HS-27A (cell line): ENCODE data around the gene OR1I1.

ENCODE experiments used
- DNase-seq: peaks from one replicate; pipeline ENCODE4 v3.0.0-alpha.2; 2012; ENCODE audit warnings: low read depth, missing footprints

Gene OR1I1

GRCh38 chr19:15099017-15099582, 17.1 kb downstream of the OR1I1 start:
- DNase-seq, result no peak

DNA sequence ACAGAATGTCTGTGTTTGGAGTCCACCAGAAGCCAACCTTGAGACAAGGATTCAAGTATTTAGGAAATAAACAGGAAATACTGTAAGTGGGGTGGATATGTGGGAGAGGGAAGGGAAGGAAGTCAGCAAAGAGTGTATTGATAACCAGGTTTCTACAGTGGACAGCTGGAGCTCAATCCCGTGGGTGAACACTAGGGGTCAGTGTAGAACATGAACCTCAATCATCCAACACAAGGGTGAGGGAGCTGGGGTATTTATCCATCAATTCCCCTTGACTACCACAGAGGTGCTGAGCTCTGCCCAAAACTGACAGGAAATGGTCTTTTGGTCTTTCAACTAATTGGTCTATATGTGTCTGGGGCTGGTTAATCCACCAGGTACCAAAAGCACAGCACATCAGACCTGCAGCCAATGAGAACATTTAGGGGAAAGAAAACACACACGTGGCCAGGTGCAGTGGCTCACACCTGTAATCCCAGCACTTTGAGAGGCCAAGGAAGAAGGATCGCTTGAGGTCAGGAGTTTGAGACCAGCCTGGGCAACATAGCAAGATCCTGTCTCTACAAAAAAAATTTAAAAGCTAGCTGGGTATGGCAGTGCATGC, 19.6 kb downstream of the OR1I1 start:
- no peak for DNase-seq

DNA sequence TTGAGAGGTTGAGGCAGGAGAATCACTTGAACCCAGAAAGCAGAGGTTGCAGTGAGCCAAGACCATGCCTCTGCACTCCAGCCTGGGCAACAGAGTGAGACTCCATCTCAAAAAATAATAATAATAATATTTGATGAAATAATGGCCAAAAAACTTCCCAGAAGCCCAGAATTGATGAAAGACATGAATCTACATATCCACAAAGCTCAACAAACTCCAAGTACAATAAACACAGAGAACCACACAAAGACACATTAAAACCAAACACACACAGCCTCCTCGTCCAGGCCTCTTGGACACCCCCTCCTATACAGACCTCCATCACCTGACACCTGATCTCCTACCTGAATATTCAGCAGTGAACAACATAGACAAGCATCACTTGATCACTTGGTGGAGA, 22.0 kb downstream of the OR1I1 start:
- DNase-seq, result no peak

DNA sequence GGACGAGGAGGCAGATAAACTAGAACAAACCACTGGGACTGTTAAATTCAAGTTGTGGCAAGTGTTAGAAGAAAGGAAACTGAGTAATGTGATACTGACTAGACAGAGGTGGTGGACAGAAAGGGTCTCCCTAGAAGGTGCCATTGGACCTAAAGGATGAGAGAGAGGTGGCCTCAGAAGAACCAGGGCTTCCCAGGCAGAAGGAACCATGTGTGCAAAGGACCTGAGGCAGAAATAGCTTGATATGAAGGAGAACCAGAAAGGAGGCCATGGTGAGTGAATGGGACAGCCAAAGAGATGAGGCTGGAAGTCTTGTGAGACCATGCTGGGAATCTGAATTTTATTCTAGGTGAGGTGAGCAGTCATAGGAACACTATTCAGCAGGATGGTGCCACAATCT, 22.4 kb downstream of the OR1I1 start:
- no peak for DNase-seq

- no peak for DNase-seq
Measured at GRCh38 chr19:15105044-15105443, 23.0 kb downstream of the OR1I1 start.

DNA sequence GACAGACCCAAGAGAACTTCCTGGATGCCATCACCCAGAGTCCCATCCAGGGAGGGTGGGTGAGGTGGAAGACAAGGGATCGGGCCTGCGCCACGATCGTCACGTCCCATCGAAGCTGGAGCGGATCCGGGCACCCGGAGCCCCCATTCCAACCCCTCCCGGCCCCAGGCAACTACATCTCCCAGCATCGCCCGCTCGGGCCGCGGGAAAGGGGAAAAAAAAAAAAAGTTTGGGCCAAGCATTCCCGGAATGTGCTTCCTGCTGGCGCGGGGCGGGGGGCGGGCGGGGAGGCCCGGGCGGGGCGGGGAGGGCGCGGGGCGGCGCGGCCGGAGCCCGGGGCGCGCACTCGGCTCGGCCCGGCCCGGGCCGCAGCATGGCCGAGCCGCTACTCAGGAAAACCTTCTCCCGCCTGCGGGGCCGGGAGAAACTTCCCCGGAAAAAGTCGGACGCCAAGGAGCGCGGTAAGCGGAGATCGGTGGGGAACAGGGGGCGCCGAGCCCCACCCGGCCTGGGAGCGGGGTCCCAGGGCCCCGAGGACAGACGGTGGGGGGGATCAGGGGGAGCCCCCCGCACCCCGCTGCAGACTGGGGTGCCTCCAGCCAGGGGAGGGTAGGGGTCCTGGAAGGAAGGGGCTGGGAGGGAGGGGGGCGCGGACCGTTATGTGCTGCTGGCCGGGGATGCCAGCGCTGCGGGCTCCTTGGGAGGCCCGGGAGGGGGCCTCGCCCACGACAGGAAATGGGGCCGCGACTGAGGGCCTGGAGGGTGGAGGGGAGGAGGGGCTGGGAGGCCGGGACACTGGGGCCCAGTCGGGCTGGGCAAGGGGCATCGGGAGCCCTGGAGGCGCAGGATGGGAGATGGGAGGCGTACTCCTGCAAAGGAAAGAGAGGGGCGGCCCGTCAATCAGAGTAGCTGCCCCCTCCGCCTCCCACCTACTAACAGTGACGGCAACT, 25.3 kb downstream of the OR1I1 start, which contains the start of gene SYDE1:
Gene SYDE1 (plus strand): TSS at position 341 of the 950 bp plus-strand sequence. CDS start 33 bp downstream, at position 374.
- DNase-seq, result no peak

- DNase-seq, result no peak
Measured at GRCh38 chr19:15108145-15108844, 26.3 kb downstream of the OR1I1 start.

DNA sequence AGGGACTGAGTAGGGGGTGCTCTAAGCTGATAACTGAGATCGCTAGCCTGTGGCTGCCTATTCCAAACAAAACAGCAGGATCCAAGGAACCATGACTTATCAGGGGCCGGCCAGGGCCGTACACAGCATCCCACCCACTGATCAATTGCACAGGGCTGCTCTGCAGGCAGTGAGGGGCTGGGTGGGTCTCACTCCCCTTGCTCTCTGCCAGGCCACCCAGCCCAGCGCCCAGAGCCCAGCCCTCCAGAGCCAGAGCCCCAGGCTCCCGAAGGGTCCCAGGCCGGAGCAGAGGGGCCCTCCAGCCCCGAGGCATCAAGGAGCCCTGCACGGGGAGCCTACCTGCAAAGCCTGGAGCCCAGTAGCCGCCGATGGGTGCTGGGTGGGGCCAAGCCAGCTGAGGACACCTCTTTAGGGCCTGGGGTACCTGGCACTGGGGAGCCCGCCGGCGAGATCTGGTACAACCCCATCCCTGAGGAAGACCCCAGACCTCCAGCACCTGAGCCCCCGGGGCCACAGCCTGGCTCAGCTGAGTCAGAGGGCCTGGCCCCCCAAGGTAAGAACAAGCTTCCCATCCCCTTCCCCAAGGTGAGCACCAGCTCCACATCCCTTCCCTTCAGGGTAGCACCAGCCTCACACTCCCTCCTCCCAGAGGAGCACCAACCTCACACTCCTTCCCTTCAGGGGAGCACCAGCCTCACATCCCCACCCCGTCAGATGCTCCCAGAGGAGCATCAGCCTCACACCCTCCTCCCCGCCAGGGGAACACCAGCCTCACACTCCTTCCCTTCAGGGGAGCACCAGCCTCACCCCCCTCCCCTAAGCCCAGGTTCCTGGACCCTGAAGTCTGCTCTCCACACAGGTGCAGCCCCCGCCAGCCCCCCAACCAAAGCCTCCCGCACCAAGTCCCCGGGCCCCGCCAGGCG, 27.1 kb downstream of the OR1I1 start:
- DNase-seq, result no peak

GRCh38 chr19:15109768-15110417, 27.9 kb downstream of the OR1I1 start:
- no peak for DNase-seq

DNA sequence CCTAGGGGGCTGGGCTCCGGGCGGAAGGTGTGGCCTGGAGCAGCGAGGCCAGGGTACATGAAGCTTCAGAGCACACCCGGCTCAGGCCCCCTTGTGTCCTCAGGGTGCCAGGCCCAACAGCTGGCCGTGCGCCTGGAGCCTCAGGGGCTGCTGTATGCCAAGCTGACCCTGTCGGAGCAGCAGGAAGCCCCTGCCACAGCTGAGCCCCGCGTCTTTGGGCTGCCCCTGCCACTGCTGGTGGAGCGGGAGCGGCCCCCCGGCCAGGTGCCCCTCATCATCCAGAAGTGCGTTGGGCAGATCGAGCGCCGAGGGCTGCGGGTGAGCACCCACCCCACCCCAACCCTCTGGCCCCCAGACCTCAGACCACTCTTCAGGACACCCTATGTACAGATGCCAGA, 28.4 kb downstream of the OR1I1 start:
- DNase-seq, result no peak

DNA sequence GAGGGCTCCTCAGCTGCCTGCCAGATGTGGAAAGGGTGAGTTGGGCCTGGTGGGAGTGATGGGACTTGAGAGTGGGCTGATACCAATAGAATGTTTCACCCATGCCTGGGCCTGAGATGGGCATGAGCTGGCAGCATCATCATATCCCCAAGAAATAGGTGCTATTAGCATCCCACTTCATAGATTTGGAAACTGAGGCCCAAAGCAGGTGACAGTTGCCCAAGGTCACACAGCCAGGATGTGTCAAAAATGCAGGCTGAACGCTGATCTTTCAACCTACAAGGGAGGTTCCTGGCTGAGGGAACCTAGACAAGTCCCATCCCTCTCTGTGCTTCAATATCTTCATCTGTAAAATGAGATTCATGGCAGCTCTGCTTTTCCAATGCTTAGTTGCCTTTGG, 29.7 kb downstream of the OR1I1 start:
- no peak for DNase-seq

GRCh38 chr19:15112385-15112784, 30.4 kb downstream of the OR1I1 start:
- no peak for DNase-seq

- DNase-seq, result no peak
Measured at GRCh38 chr19:15113245-15114152, 31.5 kb downstream of the OR1I1 start.

DNA sequence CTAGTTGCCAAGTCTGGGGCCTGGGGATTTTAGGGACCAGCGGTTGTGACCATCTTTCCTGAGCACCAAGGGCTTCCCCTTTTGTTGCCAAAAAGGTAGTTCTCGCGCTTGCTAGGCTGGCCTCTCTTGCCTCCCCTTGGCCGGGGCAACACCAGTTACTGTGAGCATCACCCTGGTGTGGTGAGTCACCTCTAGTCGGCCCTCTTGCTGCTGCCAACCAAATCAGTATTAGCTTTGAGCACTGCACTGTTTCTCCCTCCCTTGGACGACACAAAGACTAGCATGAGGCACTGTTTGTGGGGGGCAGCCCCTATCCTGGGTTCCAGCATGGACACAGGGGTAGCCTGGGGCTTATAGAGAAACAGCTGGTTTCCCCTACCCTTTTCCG, 32.1 kb downstream of the OR1I1 start:
- DNase-seq, result no peak

DNA sequence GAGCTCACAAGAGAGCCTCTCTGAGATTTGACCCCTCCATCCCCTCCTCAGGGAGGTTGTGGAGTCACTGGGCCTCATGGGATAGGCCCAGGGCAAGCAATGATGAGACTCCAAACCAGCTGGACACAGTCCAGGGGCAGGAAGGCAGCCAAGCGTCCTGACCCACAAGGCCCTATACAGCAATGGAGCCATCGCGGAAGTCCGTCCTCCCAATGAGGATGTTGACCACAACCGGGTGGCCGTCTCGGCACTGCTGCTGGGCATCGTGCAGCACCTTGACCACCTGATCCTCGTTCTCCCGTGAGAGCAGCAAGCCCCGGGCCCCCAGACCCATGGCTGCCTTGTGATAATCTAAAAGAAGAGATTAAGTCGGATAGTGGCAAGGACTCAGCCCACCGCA, 33.1 kb downstream of the OR1I1 start:
- no peak for DNase-seq

GRCh38 chr19:15115762-15116615, 34.0 kb downstream of the OR1I1 start:
- DNase-seq, result no peak

- no peak for DNase-seq
Measured at GRCh38 chr19:15116856-15117255, 34.8 kb downstream of the OR1I1 start.

DNA sequence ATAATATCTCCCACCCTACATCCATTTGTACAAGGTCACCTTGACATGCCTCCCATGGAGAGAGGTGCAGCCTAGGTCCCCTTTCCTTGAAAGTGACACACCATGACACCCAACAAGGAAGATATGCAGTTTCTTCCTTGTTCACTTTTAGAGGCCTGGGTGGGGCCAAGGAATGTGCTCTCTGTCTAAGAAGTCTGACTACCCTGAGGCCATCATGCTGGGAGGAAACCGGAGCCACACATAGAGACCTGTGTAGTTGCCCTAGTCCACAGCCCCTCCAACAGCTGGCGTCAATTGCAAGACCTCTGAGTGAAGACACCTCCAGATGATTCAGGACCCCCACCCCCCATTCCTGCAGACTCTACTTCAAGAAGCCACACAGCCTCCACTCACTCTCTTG, 36.2 kb downstream of the OR1I1 start:
- DNase-seq, result no peak
